ENCODE results near the gene PPP1R3C.

The PPP1R3C gene

DNA sequence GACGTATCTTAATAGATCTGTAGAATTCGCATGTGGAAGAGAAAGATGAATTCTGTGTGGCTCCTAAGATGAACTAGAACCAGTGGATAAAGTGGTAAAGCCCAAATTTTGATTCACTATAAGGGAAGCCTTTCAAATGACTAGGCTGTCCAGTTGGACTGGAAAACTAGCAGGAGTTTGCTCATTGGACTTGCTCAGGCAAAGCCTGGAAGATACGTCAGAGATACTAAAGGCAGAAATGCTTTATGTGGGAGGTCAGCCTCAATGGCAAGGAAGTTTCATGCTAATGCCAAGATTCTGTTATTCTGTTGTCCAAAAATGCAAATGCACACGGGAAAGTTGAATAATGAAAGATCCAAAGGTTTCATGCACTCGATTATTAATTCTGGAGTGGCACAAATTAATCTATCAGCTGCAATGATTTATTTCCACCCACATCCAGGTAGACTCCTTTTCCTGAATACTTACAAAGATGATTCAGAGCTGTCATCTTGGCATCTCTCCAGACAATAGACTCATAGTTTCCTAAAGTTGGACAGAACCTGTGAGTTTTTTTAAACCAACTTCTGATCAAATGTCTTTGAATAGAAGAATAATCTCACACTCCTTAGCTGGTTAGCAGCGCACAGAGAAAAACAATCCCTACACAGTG, 20.5 kb upstream of the PPP1R3C start:
- Histone ChIP-seq H3K9me3 (replicated peaks; ENCODE audit: low read length) (no peaks in the 10 kb centered on the region), H3K4me3 (ENCODE audit: low read length) (no peak overlapping the region), H3K4me2 (ENCODE audit: low read length) (no peak overlapping the region), H3K27me3 (ENCODE audit: control insufficient read depth, insufficient read depth, low read length) (no peaks in the 10 kb centered on the region), H3K4me1 (ENCODE audit: control insufficient read depth, insufficient read depth, low read length) (peaks cover 28% of the 10 kb centered on the region), H3K36me3 (ENCODE audit: insufficient read depth, low read length) (no peaks in the 10 kb centered on the region), H3K9ac (ENCODE audit: low read depth, low read length) (no peak overlapping the region)

DNA sequence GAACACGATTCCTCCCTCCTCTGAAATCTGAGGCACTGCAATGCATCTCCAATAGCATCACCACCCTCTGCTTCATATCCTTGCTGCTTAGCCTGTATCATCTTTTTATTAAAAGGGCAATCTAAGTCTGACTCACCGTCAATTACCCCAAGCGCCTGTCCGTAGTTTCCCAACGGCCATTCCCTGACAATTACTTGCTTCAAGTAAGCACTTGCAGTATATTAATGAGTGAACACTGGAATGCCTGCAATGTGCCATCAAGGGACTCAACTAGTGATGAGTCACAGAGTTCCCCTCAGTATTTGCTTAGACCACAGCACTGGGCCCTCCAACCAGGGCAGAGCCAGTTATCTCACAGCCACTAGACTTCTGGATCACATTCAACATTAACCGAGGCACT, 19.5 kb upstream of the PPP1R3C start:
- Histone ChIP-seq H3K4me3 (ENCODE audit: low read length) (no peak overlapping the region), H3K27me3 (ENCODE audit: control insufficient read depth, insufficient read depth, low read length) (no peaks in the 10 kb centered on the region), H3K4me1 (ENCODE audit: control insufficient read depth, insufficient read depth, low read length) (peaks cover 28% of the 10 kb centered on the region), H3K9ac (ENCODE audit: low read depth, low read length) (peak overlapping the region; percentile 40), H3K9me3 (replicated peaks; ENCODE audit: low read length) (no peaks in the 10 kb centered on the region), H3K36me3 (ENCODE audit: insufficient read depth, low read length) (no peaks in the 10 kb centered on the region), H3K4me2 (ENCODE audit: low read length) (peak overlapping the region; percentile 50)

DNA sequence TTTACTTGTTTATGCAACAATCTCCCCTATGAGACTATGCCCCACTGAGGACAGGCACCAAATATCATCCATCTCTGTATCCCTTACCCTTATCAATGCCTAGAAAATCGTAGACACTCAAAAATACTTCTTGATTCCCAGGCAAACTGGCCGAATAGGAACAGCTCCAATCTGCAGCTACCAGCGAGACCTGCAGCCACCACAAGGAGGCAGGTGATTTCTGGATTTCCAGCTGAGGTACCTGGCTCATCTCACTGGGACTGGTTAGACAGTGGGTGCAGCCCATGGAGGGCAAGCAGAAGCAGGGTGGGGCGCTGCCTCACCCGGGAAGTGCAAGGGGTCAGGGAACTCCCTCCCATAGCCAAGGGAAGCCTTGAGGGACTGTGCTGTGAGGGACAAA, 10.8 kb upstream of the PPP1R3C start:
- Histone ChIP-seq H3K9me3 (replicated peaks; ENCODE audit: low read length) (peaks cover 7% of the 10 kb centered on the region), H3K27me3 (ENCODE audit: control insufficient read depth, insufficient read depth, low read length) (no peaks in the 10 kb centered on the region), H3K4me3 (ENCODE audit: low read length) (no peak overlapping the region), H3K9ac (ENCODE audit: low read depth, low read length) (peak overlapping the region; percentile 63), H3K36me3 (ENCODE audit: insufficient read depth, low read length) (no peaks in the 10 kb centered on the region), H3K4me1 (ENCODE audit: control insufficient read depth, insufficient read depth, low read length) (peaks cover 25% of the 10 kb centered on the region), H3K4me2 (ENCODE audit: low read length) (no peak overlapping the region)

DNA sequence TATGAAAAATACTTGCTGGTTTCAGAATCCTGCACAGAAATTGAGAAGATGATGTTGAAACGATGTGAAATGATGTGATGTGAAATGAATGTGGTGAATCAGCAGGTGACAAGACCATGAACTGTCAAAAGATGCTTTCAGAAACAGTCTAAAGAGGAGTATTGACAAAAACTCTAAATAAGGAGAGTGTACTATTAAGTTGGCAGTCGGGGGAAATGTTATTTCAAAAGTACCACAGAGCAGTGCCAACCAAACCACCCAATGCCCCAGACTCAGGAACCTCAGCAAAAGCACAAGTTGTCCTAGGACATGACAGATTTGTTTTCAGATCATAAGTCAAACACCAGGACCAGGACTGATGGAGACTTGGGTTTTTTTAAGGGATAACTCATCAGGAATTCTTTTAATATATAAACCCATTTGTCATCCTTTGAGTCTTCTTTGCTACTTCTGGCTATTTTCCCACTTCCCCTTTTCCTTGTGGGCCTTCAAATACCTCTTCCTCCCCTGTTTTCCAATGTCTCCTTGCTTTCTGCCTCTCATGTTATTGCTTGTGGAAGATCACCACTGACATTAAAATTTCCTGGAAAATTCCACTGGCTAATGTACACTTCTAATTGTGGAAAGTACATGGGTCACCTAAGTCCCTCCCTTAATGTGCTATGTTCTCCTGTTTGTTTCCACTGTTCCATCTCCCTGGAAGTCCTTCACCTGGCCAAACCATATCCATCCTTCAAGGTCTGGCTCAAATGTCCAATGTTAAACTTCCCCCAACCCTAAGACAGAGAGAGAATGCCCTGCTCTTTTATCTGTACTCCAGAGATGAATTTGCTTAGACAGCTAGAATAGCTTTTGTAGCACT, 10.2 kb upstream of the PPP1R3C start:
- peaks cover 25% of the 10 kb centered on the region for H3K4me1 ChIP-seq (ENCODE audit: control insufficient read depth, insufficient read depth, low read length)

DNA sequence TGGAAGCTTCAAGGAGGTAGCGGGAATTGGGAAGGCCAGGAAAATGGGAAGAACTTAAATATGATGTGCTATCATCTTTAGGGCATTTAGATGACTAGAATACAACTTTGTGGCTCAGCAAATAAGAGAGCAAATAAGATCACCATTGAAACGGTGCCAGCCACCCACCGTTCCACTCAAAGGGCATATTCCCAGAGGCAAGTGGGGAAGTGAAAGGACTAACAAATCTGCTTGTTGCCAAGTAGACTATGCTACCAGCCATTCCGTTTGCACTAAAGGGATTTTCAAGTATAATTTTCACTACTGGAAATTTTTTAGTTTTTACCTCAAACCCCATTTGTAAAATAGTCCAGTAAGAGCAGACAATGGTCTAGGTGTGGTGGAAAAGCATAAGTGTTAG, 4.0 kb upstream of the PPP1R3C start:
- Histone ChIP-seq H3K4me2 (ENCODE audit: low read length) (no peak overlapping the region), H3K9me3 (replicated peaks; ENCODE audit: low read length) (peaks cover 4% of the 10 kb centered on the region), H3K9ac (ENCODE audit: low read depth, low read length) (no peak overlapping the region), H3K4me1 (ENCODE audit: control insufficient read depth, insufficient read depth, low read length) (peaks cover 22% of the 10 kb centered on the region), H3K4me3 (ENCODE audit: low read length) (no peak overlapping the region), H3K27me3 (ENCODE audit: control insufficient read depth, insufficient read depth, low read length) (no peaks in the 10 kb centered on the region), H3K36me3 (ENCODE audit: insufficient read depth, low read length) (no peaks in the 10 kb centered on the region)

More for the DNA sequence above, 10.2 kb upstream of the PPP1R3C start:
- Histone ChIP-seq H3K4me2 (ENCODE audit: low read length) (peak overlapping the region; percentile 7), H3K4me3 (ENCODE audit: low read length) (no peak overlapping the region), H3K9ac (ENCODE audit: low read depth, low read length) (peak overlapping the region; percentile 63), H3K36me3 (ENCODE audit: insufficient read depth, low read length) (no peaks in the 10 kb centered on the region), H3K27me3 (ENCODE audit: control insufficient read depth, insufficient read depth, low read length) (no peaks in the 10 kb centered on the region), H3K9me3 (replicated peaks; ENCODE audit: low read length) (peaks cover 7% of the 10 kb centered on the region)

DNA sequence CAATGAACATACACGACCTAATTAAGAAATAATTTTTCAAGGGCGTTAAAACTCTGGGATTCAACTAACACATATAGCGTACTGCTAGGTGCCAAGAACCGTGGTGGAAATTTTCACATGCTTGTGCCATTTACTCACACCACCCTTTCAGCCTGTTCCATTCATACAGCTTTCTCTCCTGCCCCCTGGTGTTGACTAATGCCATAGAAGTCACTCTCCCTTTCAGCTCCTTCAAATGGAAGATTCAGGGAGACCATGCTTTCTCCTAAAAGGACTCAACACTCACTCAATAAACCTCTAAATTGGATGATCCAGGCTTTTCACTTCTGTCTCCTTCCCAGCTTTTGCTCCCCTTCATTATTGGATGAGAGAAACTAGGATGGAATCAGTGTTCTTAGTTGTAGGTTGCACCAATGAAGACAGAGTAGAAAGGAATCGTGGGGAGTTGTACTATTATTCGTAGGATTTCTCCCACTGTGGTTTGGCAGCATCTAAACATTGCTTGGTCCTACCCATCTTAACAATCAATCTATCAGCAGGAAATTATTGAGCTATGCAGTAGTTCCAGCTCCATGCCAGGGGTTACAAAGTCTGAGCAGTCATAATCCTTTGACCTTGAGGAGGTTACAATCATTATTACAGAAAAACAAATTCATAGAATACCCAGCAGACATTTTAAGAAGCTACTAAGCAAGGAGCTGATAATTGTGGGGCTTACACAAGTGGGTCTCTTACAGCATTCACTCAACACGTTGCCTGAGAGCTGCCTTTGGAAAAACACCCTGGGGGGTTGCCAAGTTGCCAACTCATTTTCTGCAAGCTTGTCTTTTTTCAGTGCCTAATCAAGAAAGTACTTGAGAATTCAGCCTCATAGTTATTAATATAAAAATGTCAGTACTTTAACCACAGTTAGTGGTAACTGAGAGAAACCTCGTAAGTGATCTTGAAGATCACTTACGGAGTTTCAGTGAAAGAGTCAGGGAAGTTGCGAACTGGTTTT, 2.8 kb upstream of the PPP1R3C start:
- H3K4me3 ChIP-seq (ENCODE audit: low read length): no peak overlapping the region
- H3K9ac ChIP-seq (ENCODE audit: low read depth, low read length): no peak overlapping the region
- H3K4me1 ChIP-seq (ENCODE audit: control insufficient read depth, insufficient read depth, low read length): peaks cover 28% of the 10 kb centered on the region
- no peaks in the 10 kb centered on the region for H3K27me3 ChIP-seq (ENCODE audit: control insufficient read depth, insufficient read depth, low read length)
- no peak overlapping the region for H3K4me2 ChIP-seq (ENCODE audit: low read length)
- no peaks in the 10 kb centered on the region for H3K9me3 ChIP-seq (replicated peaks; ENCODE audit: low read length)
- H3K36me3 ChIP-seq (ENCODE audit: insufficient read depth, low read length): peaks cover 6% of the 10 kb centered on the region

DNA sequence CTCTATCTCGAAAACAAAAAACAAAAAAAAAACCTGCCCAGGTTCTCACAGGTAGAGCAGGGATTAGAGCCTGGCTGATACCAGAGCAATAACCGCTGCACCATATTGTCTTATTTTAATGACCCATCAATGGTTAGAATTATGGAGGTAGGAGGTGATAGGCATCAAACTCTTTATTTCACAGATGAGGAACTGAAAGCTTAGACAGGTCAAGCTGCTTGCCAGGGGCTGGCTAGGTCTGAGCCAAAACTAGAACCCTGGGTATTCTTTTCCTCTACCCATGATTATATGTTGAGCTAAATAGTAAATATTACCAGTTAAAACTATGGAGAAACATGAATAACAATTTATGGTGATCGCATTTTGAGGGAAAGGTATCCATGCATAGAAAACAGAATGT, 2.0 kb upstream of the PPP1R3C start:
- Histone ChIP-seq H3K4me1 (ENCODE audit: control insufficient read depth, insufficient read depth, low read length) (peaks cover 35% of the 10 kb centered on the region), H3K9me3 (replicated peaks; ENCODE audit: low read length) (no peaks in the 10 kb centered on the region), H3K9ac (ENCODE audit: low read depth, low read length) (no peak overlapping the region), H3K36me3 (ENCODE audit: insufficient read depth, low read length) (peaks cover 14% of the 10 kb centered on the region), H3K4me2 (ENCODE audit: low read length) (no peak overlapping the region), H3K4me3 (ENCODE audit: low read length) (no peak overlapping the region), H3K27me3 (ENCODE audit: control insufficient read depth, insufficient read depth, low read length) (no peaks in the 10 kb centered on the region)

DNA sequence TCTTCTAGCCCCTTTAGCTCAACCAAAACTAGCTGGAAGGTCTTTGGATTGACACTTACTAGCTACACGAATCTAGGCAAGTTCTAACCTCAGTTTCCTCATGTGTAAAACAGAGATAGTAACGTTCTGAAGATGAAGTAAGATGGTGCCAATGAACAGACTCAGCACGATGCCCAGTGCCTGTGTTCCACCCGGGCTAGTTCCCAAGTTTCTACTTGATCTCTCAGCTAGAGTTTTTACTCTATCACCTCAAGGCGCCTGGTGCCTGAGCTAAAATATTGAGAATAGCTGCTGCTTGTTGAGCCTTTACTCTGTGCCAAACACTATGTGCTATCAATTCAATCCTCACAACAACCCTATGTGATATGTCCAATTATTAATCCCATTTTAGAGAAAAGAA, 1.4 kb upstream of the PPP1R3C start:
- Histone ChIP-seq H3K9ac (ENCODE audit: low read depth, low read length) (peak overlapping the region; percentile 92), H3K27me3 (ENCODE audit: control insufficient read depth, insufficient read depth, low read length) (no peaks in the 10 kb centered on the region), H3K4me2 (ENCODE audit: low read length) (peak overlapping the region; percentile 88), H3K4me3 (ENCODE audit: low read length) (no peak overlapping the region), H3K9me3 (replicated peaks; ENCODE audit: low read length) (no peaks in the 10 kb centered on the region), H3K36me3 (ENCODE audit: insufficient read depth, low read length) (peaks cover 21% of the 10 kb centered on the region), H3K4me1 (ENCODE audit: control insufficient read depth, insufficient read depth, low read length) (peaks cover 42% of the 10 kb centered on the region)

DNA sequence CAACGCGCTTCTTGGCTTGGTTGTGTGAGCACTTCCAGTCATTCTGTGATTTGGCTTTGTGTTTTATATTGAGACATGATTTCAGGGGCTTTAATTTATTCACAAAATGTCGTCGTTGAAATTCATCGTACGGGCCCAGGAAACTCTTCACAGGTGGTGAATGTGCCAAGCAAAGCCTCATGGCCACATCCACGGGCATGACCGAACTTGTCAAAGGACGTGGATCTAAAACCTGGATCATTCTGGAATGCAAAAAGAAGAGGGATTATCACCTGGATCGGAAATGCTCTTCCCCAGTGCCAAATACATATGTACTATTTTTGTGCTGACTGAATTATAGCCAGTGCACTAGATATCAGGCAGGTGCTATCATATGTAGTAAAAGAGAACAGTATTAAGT, 2.2 kb downstream of the PPP1R3C start:
- peaks cover 40% of the 10 kb centered on the region for H3K36me3 ChIP-seq (ENCODE audit: insufficient read depth, low read length)
- H3K9ac ChIP-seq (ENCODE audit: low read depth, low read length): peak overlapping the region; percentile 92
- peaks cover 52% of the 10 kb centered on the region for H3K4me1 ChIP-seq (ENCODE audit: control insufficient read depth, insufficient read depth, low read length)
- H3K4me2 ChIP-seq (ENCODE audit: low read length): peak overlapping the region; percentile 88
- H3K9me3 ChIP-seq (replicated peaks; ENCODE audit: low read length): no peaks in the 10 kb centered on the region
- H3K4me3 ChIP-seq (ENCODE audit: low read length): peak overlapping the region; percentile 90
- H3K27me3 ChIP-seq (ENCODE audit: control insufficient read depth, insufficient read depth, low read length): no peaks in the 10 kb centered on the region

DNA sequence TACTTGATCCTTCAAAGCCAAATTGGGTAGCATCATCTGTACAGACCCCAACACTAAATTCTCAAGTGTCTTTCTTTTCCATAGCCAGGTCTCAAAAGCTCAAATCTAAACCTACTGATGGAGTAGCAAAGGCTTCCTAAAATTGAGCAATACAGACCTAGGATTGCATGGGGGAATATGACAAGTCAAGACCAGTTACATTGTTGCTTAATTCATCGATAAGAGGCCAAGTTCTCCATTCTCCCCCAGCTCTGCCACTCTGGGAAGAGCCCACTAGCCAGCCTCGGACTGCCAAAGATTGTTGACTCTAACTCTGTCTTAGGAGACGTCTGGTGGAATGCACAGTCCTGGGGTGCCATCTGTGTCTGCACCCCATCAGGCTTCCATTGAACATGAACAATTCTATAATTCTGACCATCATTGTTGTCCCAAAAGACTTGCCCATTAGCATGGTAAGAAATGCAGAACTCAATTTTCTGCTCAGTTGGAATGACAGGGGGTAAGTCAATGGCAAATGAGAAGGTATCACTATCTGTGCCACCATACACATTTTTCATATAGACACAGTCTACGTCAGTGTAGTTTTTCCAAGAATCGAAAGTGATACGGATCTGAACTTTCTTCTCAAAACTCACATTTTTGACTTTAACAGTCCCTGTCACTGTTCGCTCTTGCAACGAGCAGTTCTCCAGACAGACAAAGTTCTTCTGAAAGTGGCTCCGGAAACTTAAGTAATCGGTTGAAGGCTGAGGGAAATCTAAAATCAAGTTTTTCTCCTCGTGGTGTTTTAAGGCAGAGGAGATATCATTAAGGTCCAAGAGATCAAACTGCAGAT, 2.9 kb downstream of the PPP1R3C start:
- H3K36me3 ChIP-seq (ENCODE audit: insufficient read depth, low read length): peaks cover 40% of the 10 kb centered on the region
- H3K4me3 ChIP-seq (ENCODE audit: low read length): peak overlapping the region; percentile 90
- no peaks in the 10 kb centered on the region for H3K9me3 ChIP-seq (replicated peaks; ENCODE audit: low read length)
- H3K9ac ChIP-seq (ENCODE audit: low read depth, low read length): no peak overlapping the region
- H3K4me2 ChIP-seq (ENCODE audit: low read length): peak overlapping the region; percentile 88
- H3K4me1 ChIP-seq (ENCODE audit: control insufficient read depth, insufficient read depth, low read length): peaks cover 47% of the 10 kb centered on the region
- no peaks in the 10 kb centered on the region for H3K27me3 ChIP-seq (ENCODE audit: control insufficient read depth, insufficient read depth, low read length)

Measured in skeletal muscle satellite cell (primary cell).